T-cell (primary cell): ENCODE data around the gene MCU. TPM values are rescaled to one million over a fixed set of nuclear protein-coding genes. Genes with fewer than 3 reads are reported as not detected.
"Not testable (repeated sequence)": the region's sequence is repeated elsewhere in the genome, so short reads cannot be mapped to it uniquely, and the experiment has no call there.

Experiments
- ATAC-seq, 4 experiments: fragments of 200-7000 bp in 3 of 4; fragments of 150-1000 bp in 1 of 4; cut with Tn5 transposase; replicated peaks in 1 of 4; 1 replicate in 3 of 4; 2 replicates in 1 of 4; pipeline ENCODE4 v1.10.0; 2021; ENCODE audit warnings: moderate library complexity in 3 of 4, mild to moderate bottlenecking in 2 of 4, moderate number of reproducible peaks in 1 of 4
- CTCF ChIA-PET, 2 donors: fragments of 300-600 bp; sonication (Branson Sonifier 250); formaldehyde crosslinking; loops; one replicate each; lab custom pipeline; 2022; ENCODE audit warnings: antibody characterized with exemption in 2 of 2; lab: Charles Lee
- POLR2A ChIA-PET, 2 donors: fragments of 300-600 bp; sonication (Branson Sonifier 250); formaldehyde crosslinking; loops; one replicate each; lab custom pipeline; 2022; ENCODE audit warnings: antibody characterized with exemption in 2 of 2; lab: Charles Lee
- DNase-seq, 35 experiments: peaks; one replicate each; pipeline versions ENCODE4 v3.0.0 to v3.0.0-alpha.2; 2013 to 2023
- H3K27ac ChIP-seq: one replicate; pipeline ENCODE4 v1.5.1; 2013; ENCODE audit warnings: low read length
- H3K27me3 ChIP-seq, 2 experiments: replicated peaks in 1 of 2; 1 replicate in 1 of 2; 2 replicates in 1 of 2; pipeline versions ENCODE4 v1.6.1 to v1.7.0; 2013; ENCODE audit warnings: low read length in 1 of 2, mixed read lengths in 1 of 2; ENCODE audit not compliant: control insufficient read depth in 2 of 2, insufficient read depth in 2 of 2; ENCODE audit errors: extremely low read depth in 1 of 2
- H3K36me3 ChIP-seq, 2 donors: 1 replicate in 1 of 2; 2 replicates in 1 of 2; pipeline versions ENCODE4 v1.6.1 to v1.7.0; 2013; ENCODE audit warnings: low read length in 1 of 2; ENCODE audit not compliant: control insufficient read depth in 2 of 2, insufficient read depth in 1 of 2; ENCODE audit errors: extremely low read depth in 1 of 2
- H3K4me1 ChIP-seq, 2 experiments: 1 replicate in 1 of 2; 2 replicates in 1 of 2; pipeline versions ENCODE4 v1.6.1 to v1.7.0; 2013; ENCODE audit warnings: low read length in 2 of 2, mixed read lengths in 1 of 2; ENCODE audit not compliant: insufficient read depth in 2 of 2, control insufficient read depth in 1 of 2; ENCODE audit errors: extremely low read depth in 1 of 2
- H3K4me3 ChIP-seq, 2 donors: 1 replicate in 1 of 2; 2 replicates in 1 of 2; pipeline versions ENCODE4 v1.5.1 to v1.7.0; 2013; ENCODE audit warnings: mild to moderate bottlenecking in 2 of 2, low read length in 1 of 2, moderate library complexity in 1 of 2; ENCODE audit not compliant: control insufficient read depth in 1 of 2; ENCODE audit errors: extremely low read depth in 1 of 2
- H3K9me3 ChIP-seq: 2 replicates; pipeline ENCODE4 v1.7.0; 2013
- H3K27ac Mint-ChIP-seq, 2 donors: one replicate each; pipeline ENCODE4 v1.8.0; 2020 to 2021; ENCODE audit warnings: mild to moderate bottlenecking in 2 of 2, mixed read lengths in 2 of 2
- H3K27me3 Mint-ChIP-seq, 2 donors: one replicate each; pipeline ENCODE4 v1.8.0; 2021 to 2022; ENCODE audit warnings: mixed read lengths in 2 of 2
- H3K36me3 Mint-ChIP-seq: one replicate; pipeline ENCODE4 v1.8.0; 2021; ENCODE audit warnings: mixed read lengths
- H3K4me1 Mint-ChIP-seq, 3 donors: one replicate each; pipeline ENCODE4 v1.8.0; 2020 to 2022; ENCODE audit warnings: mixed read lengths in 3 of 3, mild to moderate bottlenecking in 1 of 3
- H3K4me3 Mint-ChIP-seq, 3 donors: one replicate each; pipeline ENCODE4 v1.8.0; 2020 to 2022; ENCODE audit warnings: mild to moderate bottlenecking in 3 of 3, mixed read lengths in 3 of 3, moderate library complexity in 3 of 3
- H3K9me3 Mint-ChIP-seq, 3 donors: one replicate each; pipeline ENCODE4 v1.8.0; 2020 to 2022; ENCODE audit warnings: mixed read lengths in 3 of 3
- whole genome bisulfite sequencing: methylation state at CpG from one replicate; pipeline ENCODE4 v1.1.5; 2013; ENCODE audit warnings: missing lambda C conversion rate; ENCODE audit not compliant: insufficient coverage; 5-methylcytosine and 5-hydroxymethylcytosine counted together
- total RNA-seq, 35 experiments: library from RNA in 6 of 35; stranded (reverse) in 6 of 35; fragments of 120-200 nt in 1 of 35; gene quantifications; one replicate each; pipeline versions ENCODE4 v1.2.1 to v1.2.4 and lab custom pipeline; 2013 to 2026

The MCU gene
- total RNA-seq, 5 donors from 2014 or later (not counting 1 experiment from before 2014, with no cell fraction given) = 10.1 to 13.6 (median 11.6) TPM

DNA sequence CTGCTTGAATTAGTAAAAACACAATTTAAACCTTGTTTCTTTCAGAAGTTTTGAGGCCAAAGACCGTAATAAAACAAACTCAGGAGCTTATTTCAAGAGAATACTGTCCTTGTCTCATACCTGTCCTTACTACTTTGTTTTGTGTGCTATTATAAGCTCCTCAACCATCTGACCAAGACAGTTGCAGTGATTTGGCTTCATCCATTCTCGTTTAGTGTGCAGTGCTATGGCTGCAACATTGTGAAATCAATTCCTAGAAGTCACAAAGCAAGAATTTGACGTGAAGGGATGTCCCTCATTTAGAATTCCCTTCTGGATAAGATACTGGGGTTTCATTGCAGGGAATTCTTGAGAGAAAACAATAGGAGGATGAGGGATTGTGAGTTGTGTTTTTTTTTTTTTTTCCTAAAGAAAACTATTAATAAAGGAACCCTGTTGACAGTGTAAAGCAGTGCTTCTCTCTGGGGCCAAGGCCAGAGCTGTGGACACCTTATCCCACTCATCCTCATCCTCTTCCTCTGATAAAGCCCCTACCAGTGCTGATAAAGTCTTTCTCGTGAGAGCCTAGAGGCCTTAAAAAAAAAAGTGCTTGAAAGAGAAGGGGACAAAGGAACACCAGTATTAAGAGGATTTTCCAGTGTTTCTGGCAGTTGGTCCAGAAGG, 201.3 kb downstream of the MCU start, which contains the start of gene OIT3:
TSS of gene OIT3 (plus strand) at position 604 of the 663 bp plus-strand sequence. CDS start 60 bp downstream, outside the sequence.
- no peak within 1 kb of the TSS for H3K4me3 ChIP-seq
- no peaks in the 10 kb centered on the region for H3K9me3 ChIP-seq
- peaks cover 0 to 2% (median 0%) of the 10 kb centered on the region in 3 donors for H3K4me1 Mint-ChIP-seq
- peaks cover 14 to 16% of the 10 kb centered on the region in 2 donors for H3K27me3 Mint-ChIP-seq
- H3K36me3 Mint-ChIP-seq = peaks cover 7% of the 10 kb centered on the region
- ATAC-seq (no peak), DNase-seq (no peak)
- ChIA-PET POLR2A (no interaction called here), CTCF (interaction anchor here in 1 of 2 donors (0.7 kb wide), 1 partner anchor 84 kb away, joined by 3 read pairs; no protein-coding TSS in a partner anchor)
- peaks cover 0 to 4% of the 10 kb centered on the region in 2 experiments for H3K27me3 ChIP-seq
- peaks cover 0 to 5% (median 0%) of the 10 kb centered on the region in 3 donors for H3K9me3 Mint-ChIP-seq
- no peak within 1 kb of the TSS for H3K4me3 Mint-ChIP-seq
- no peaks in the 10 kb centered on the region for H3K4me1 ChIP-seq
- WGBS = 100% methylated on average over 1 of the region's 4 CpGs
- H3K36me3 ChIP-seq = no peaks in the 10 kb centered on the region
- H3K27ac ChIP-seq = no peak within 1 kb of the TSS
- H3K27ac Mint-ChIP-seq = no peak within 1 kb of the TSS

DNA sequence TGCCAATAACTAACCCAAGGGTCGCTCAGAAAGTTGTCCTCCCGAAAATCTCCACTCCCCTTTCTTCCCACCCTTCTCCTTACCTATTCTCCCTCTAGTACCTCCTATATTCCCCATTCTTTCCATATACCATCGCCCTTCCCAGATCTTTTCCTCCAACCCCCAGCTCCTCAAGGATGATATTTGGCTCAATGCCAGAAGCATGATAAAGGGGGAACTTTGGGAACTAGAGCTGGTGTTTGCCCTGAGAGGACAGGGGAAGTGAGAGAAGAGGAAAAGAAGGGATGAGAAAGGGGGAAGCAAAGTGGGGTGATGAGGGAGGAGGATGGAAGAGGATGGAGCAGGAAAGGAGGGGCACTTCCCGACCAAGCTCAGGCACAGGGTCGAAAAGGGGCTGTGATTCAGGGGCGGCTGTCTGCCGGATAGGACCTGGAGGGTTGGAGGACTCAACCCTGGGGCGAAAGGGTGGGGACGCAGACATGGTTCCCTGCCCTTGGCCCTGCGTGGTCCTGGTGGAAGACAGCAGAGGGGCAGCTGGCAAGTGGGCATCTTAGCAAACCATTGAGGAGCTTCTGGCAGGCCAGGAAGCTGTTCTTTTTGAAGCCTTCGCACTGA, 203.4 kb downstream of the MCU start:
- Mint-ChIP-seq H3K9me3 (no peaks in the 10 kb centered on the region), H3K36me3 (no peaks in the 10 kb centered on the region), H3K27me3 (peaks cover 14 to 18% of the 10 kb centered on the region in 2 donors), H3K4me3 (no peak overlapping the region), H3K4me1 (no peaks in the 10 kb centered on the region), H3K27ac (no peak overlapping the region)
- Histone ChIP-seq H3K4me3 (no peak overlapping the region), H3K27me3 (peaks cover 0 to 8% of the 10 kb centered on the region in 2 experiments), H3K36me3 (no peaks in the 10 kb centered on the region), H3K9me3 (no peaks in the 10 kb centered on the region), H3K4me1 (no peaks in the 10 kb centered on the region), H3K27ac (no peak overlapping the region)
- ChIA-PET POLR2A (no interaction called here), CTCF (no interaction called here)
- no peak for ATAC-seq
- DNase-seq = no peak
- WGBS = 76% methylated on average over 10 of the region's 11 CpGs

DNA sequence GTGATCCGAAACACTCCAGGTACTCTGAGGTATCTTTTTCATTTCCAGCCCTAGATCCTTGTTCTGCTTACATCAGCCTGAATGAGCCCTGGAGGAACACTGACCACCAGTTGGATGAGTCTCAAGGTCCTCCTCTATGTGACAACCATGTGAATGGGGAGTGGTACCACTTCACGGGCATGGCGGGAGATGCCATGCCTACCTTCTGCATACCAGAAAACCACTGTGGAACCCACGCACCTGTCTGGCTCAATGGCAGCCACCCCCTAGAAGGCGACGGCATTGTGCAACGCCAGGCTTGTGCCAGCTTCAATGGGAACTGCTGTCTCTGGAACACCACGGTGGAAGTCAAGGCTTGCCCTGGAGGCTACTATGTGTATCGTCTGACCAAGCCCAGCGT, 206.7 kb downstream of the MCU start:
- CTCF ChIA-PET = no interaction called here
- Mint-ChIP-seq H3K9me3 (no peaks in the 10 kb centered on the region), H3K27me3 (peaks cover 12 to 18% of the 10 kb centered on the region in 2 donors)

DNA sequence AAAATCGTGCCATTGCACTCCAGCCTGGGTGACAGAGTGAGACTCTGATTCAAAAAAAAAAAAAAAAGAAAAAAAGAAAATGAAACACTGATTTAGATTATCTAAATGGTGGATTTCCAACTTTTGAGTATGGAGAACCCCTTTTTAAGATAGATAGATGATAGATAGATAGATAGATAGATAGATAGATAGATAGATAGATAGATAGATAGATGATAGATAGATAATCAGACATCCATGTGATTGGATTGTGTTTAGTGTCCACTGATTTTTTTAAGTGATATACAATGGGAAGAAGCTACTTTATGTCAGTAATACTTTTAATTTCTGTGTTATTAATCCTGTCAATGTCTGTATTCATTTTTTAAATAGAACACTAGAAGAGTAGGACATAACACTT, 207.6 kb downstream of the MCU start:
- H3K27ac Mint-ChIP-seq = no peak overlapping the region
- no CpG with 5 or more reads among the region's 1 CpG for WGBS
- CTCF ChIA-PET = no interaction called here
- H3K4me3 ChIP-seq = no peak overlapping the region
- H3K9me3 Mint-ChIP-seq = no peaks in the 10 kb centered on the region
- no peaks in the 10 kb centered on the region for H3K36me3 ChIP-seq
- H3K4me1 Mint-ChIP-seq = no peaks in the 10 kb centered on the region
- H3K4me3 Mint-ChIP-seq = no peak overlapping the region
- no peaks in the 10 kb centered on the region for H3K4me1 ChIP-seq
- POLR2A ChIA-PET = no interaction called here
- no peaks in the 10 kb centered on the region for H3K9me3 ChIP-seq
- no peak overlapping the region for H3K27ac ChIP-seq
- DNase-seq (no peak), ATAC-seq (no peak)
- no peaks in the 10 kb centered on the region for H3K36me3 Mint-ChIP-seq
- H3K27me3 ChIP-seq = peaks cover 0 to 13% of the 10 kb centered on the region in 2 experiments
- peaks cover 8 to 14% of the 10 kb centered on the region in 2 donors for H3K27me3 Mint-ChIP-seq

More for the DNA sequence above, 206.7 kb downstream of the MCU start:
- no peak for ATAC-seq
- no peaks in the 10 kb centered on the region for H3K4me1 ChIP-seq
- H3K9me3 ChIP-seq = no peaks in the 10 kb centered on the region
- no peak overlapping the region for H3K27ac Mint-ChIP-seq
- no peaks in the 10 kb centered on the region for H3K4me1 Mint-ChIP-seq
- DNase-seq = no peak
- H3K27me3 ChIP-seq = peaks cover 0 to 13% of the 10 kb centered on the region in 2 experiments
- H3K36me3 Mint-ChIP-seq = no peaks in the 10 kb centered on the region
- no peak overlapping the region for H3K4me3 ChIP-seq
- H3K27ac ChIP-seq = no peak overlapping the region
- H3K36me3 ChIP-seq = no peaks in the 10 kb centered on the region
- POLR2A ChIA-PET = no interaction called here
- WGBS = 91% methylated on average over 7 of the region's 10 CpGs
- H3K4me3 Mint-ChIP-seq = no peak overlapping the region

DNA sequence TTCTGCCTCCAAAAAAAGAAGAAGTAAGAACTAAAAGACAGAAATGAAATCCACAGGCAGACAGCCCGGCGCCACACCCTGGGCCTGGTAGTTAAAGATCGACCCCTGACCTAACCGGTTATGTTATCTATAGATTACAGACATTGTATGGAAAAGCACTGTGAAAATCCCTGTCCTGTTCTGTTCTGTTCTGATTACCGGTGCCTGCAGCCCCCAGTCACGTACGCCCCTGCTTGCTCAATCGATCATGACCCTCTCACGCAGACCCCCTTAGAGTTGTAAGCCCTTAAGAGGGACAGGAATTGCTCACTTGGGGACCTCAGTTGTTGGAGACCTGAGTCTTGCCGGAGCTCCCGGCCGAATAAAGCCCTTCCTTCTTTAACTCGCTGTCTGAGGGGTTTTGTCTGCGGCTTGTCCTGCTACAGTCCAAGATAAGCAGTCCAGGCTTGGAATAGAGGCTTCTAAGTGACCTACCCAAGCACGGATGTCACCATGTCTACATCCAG, 212.1 kb downstream of the MCU start:
- H3K4me1 Mint-ChIP-seq, H3K4me3 ChIP-seq, H3K9me3 ChIP-seq, H3K4me1 ChIP-seq, H3K27me3 ChIP-seq, CTCF ChIA-PET, ATAC-seq, DNase-seq, H3K27ac ChIP-seq, H3K27ac Mint-ChIP-seq, H3K36me3 ChIP-seq, H3K36me3 Mint-ChIP-seq, H3K27me3 Mint-ChIP-seq, H3K9me3 Mint-ChIP-seq, POLR2A ChIA-PET, H3K4me3 Mint-ChIP-seq: not testable (repeated sequence)
- 98% methylated on average over 5 of the region's 15 CpGs for WGBS

DNA sequence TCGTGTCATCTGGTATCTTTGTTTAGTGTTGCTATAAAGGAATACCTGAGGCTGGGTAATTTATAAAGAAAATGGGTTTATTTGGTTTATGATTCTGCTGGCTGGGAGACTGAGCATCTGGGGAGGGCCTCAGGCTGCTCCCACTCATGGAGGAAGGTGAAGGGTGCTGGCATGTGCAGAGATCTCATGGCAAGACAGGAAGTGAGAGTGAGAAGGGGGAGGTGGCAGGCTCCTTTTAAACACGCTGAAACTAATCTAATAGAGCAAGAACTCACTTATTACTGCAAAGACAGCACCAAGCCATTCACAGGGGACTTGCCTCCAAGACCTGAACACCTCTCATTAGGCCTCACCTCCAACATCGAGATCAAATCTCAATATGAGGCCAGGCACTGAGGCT, 212.9 kb downstream of the MCU start:
- ChIA-PET CTCF (no interaction called here), POLR2A (no interaction called here)
- Histone ChIP-seq H3K4me1 (no peaks in the 10 kb centered on the region), H3K36me3 (no peaks in the 10 kb centered on the region), H3K27ac (no peak overlapping the region), H3K27me3 (peaks cover 0 to 9% of the 10 kb centered on the region in 2 experiments), H3K9me3 (no peaks in the 10 kb centered on the region), H3K4me3 (no peak overlapping the region)
- ATAC-seq (no peak), DNase-seq (no peak)
- Mint-ChIP-seq H3K36me3 (no peaks in the 10 kb centered on the region), H3K4me3 (no peak overlapping the region), H3K27ac (no peak overlapping the region), H3K9me3 (no peaks in the 10 kb centered on the region), H3K4me1 (no peaks in the 10 kb centered on the region), H3K27me3 (peaks cover 0 to 2% of the 10 kb centered on the region in 2 donors)
- WGBS = 87% methylated on average over 2 of the region's 3 CpGs
